Esophagus muscularis mucosa (tissue), 4 donors: Measurements from ENCODE around the gene FCHO1. TPM values are rescaled to one million over a fixed set of nuclear protein-coding genes. Genes with fewer than 3 reads are reported as not detected.
A peak's percentile ranks its signal among the peaks of the same experiment; 100 is the strongest.

Source experiments
- DNase-seq: peaks from one replicate; pipeline ENCODE4 v3.0.0-alpha.2; 2017; ENCODE audit errors: extremely low spot score
- H3K27ac ChIP-seq, 4 donors: fragments of 200-600 bp; sonication (generic); replicated peaks in 1 of 4; 1 replicate in 3 of 4; 2 replicates in 1 of 4; pipeline ENCODE4 v1.5.1; 2016 to 2019; ENCODE audit warnings: mild to moderate bottlenecking in 1 of 4
- H3K27me3 ChIP-seq, 4 donors: fragments of 200-600 bp; sonication (generic); one replicate each; pipeline versions ENCODE4 v1.5.1 to v1.6.0; 2016 to 2019
- H3K36me3 ChIP-seq, 4 donors: fragments of 200-600 bp; sonication (generic); one replicate each; pipeline ENCODE4 v1.5.1; 2016 to 2019
- H3K4me1 ChIP-seq, 4 donors: fragments of 200-600 bp; sonication (generic); one replicate each; pipeline ENCODE4 v1.5.1; 2016 to 2019
- H3K4me3 ChIP-seq, 4 donors: fragments of 200-600 bp; sonication (generic); 1 replicate in 2 of 4; 2 replicates in 2 of 4; pipeline ENCODE4 v1.5.1; 2016 to 2019; ENCODE audit warnings: mild to moderate bottlenecking in 4 of 4, moderate library complexity in 1 of 4
- H3K9me3 ChIP-seq, 4 donors: fragments of 200-600 bp; sonication (generic); 1 replicate in 3 of 4; 2 replicates in 1 of 4; pipeline ENCODE4 v1.5.1; 2016 to 2019
- EP300 ChIP-seq: sonication (generic); formaldehyde crosslinking; IDR thresholded peaks from one replicate; pipeline ENCODE4 v1.6.1; 2017; ENCODE audit warnings: antibody characterized with exemption
- POLR2A ChIP-seq: fragments of 450-650 bp; IDR thresholded peaks from one replicate; pipeline ENCODE4 v1.6.1; 2017; ENCODE audit warnings: antibody characterized with exemption, moderate library complexity, mild to moderate bottlenecking, low read depth
- POLR2AphosphoS5 ChIP-seq, 2 donors: sonication (generic); formaldehyde crosslinking; IDR thresholded peaks; one replicate each; pipeline ENCODE4 v1.6.1; 2017; ENCODE audit warnings: antibody characterized with exemption in 2 of 2
- WGBS: methylation state at CpG from one replicate; pipeline ENCODE4 v1.1.5; 2018; 5-methylcytosine and 5-hydroxymethylcytosine counted together
- intact Hi-C: fragments of 100-400 bp; cut with DNase I; formaldehyde crosslinking; loops from one replicate; pipeline ENCODE4 v1.15.1; 2023
- total RNA-seq, 4 donors: library from RNA; depleted of rRNA; stranded (reverse); fragments of >200 nt; gene quantifications; one replicate each; pipeline versions ENCODE4 v1.1.0 to v1.2.1, GENCODE V29; 2016
- TF ChIP-seq, protein P1 (sequence below), 3 experiments: fragments of 200-600 bp in 2 of 3; fragments of 450-650 bp in 1 of 3; sonication (generic) in 2 of 3; IDR thresholded peaks; one replicate each; pipeline ENCODE4 v1.5.1; 2017 to 2019; ENCODE audit warnings: antibody characterized with exemption in 3 of 3, mild to moderate bottlenecking in 2 of 3, moderate library complexity in 1 of 3

FCHO1 gene
- total RNA-seq, 4 donors from 2014 or later, result 1.6 to 2.9 (median 1.9) TPM

DNA sequence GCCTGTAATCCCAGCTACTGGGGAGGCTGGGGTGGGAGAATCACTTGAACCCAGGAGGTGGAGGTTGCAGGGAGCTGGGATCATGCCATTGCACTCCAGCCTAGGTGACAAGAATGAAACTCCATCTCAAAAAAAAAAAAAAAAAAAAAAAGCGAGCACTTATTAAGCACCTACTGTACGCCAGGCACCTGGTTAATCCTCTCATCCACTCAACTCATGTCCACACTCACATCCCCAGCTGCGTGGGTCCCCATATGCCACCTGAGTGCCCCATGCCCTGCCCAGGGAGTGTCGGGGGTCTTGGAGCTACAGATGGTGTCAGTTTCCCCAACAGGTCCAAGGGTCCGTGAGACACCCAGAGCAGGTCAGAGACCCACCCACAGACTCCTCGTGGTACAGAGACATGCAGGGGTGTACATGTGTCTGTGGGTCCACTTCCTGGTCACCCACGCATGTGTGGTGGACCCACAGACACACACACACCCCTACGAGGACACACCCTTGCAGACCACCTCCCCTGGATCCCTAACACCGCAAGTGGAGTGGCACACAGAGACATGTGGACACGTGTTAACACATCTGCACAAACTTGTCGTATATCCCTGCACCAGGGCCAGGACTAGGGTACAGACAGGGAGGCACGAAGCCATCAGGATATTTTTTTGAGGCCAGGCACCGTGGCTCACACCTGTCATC is 66.5 kb downstream of the FCHO1 start:
- Histone ChIP-seq H3K4me1 (no peaks in the 10 kb centered on the region), H3K27me3 (peaks cover 0 to 53% (median 0%) of the 10 kb centered on the region in 4 donors), H3K4me3 (no peak overlapping the region), H3K36me3 (no peaks in the 10 kb centered on the region), H3K9me3 (no peaks in the 10 kb centered on the region), H3K27ac (no peak overlapping the region)
- TF ChIP-seq POLR2AphosphoS5 (IDR thresholded peaks at IDR 0.05), result no peak
- intact Hi-C loops, result no loop called here
- DNase-seq, result no peak
- 85% methylated on average over 12 of the region's 13 CpGs for WGBS

DNA sequence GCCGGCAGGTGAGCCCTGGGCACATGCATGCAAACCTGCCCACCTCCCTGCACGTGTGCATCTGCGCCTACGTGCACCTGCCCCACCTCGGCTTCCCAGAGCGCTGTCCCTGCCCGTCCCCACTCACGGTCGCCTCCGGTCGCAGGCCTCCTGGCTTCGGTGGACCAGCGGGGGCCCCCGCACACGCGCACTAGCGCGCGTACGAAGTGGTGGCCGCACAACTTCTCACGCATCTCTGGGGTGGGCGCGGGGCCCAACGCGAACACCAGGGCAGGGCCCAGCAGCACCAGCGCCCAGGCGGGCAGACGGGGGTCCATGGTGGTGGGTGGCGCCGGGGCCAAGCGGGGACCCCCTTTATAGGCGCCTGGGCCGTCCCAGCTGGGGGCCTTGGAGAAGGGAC is 69.9 kb downstream of the FCHO1 start, which contains the start of gene INSL3:
INSL3 (minus strand) TSS at position 330 of the 400 bp plus-strand sequence; CDS start at position 317, 13 bp downstream.
- Histone ChIP-seq H3K36me3 (no peaks in the 10 kb centered on the region), H3K27me3 (peaks cover 0 to 52% (median 0%) of the 10 kb centered on the region in 4 donors), H3K27ac (no peak within 1 kb of the TSS), H3K4me3 (no peak within 1 kb of the TSS), H3K4me1 (no peaks in the 10 kb centered on the region), H3K9me3 (no peaks in the 10 kb centered on the region)
- DNase-seq, result no peak
- 75% methylated on average over 29 of the region's 34 CpGs for WGBS
- TF ChIP-seq, protein P1, sequence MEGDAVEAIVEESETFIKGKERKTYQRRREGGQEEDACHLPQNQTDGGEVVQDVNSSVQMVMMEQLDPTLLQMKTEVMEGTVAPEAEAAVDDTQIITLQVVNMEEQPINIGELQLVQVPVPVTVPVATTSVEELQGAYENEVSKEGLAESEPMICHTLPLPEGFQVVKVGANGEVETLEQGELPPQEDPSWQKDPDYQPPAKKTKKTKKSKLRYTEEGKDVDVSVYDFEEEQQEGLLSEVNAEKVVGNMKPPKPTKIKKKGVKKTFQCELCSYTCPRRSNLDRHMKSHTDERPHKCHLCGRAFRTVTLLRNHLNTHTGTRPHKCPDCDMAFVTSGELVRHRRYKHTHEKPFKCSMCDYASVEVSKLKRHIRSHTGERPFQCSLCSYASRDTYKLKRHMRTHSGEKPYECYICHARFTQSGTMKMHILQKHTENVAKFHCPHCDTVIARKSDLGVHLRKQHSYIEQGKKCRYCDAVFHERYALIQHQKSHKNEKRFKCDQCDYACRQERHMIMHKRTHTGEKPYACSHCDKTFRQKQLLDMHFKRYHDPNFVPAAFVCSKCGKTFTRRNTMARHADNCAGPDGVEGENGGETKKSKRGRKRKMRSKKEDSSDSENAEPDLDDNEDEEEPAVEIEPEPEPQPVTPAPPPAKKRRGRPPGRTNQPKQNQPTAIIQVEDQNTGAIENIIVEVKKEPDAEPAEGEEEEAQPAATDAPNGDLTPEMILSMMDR (IDR thresholded peaks at IDR 0.05), result no peak
- TF ChIP-seq EP300 (no peak), POLR2AphosphoS5 (IDR thresholded peaks at IDR 0.05) (no peak), POLR2A (no peak)
- intact Hi-C loops, result no loop called here

GRCh38 chr19:17824339-17824738 is 73.1 kb downstream of the FCHO1 start:
- DNase-seq, result no peak
- TF ChIP-seq EP300 (no peak), POLR2A (no peak), POLR2AphosphoS5 (IDR thresholded peaks at IDR 0.05) (no peak)
- TF ChIP-seq, protein P1 (IDR thresholded peaks at IDR 0.05), result no peak

GRCh38 chr19:17826508-17827056 is 75.3 kb downstream of the FCHO1 start:
- TF ChIP-seq POLR2A, result no peak
- TF ChIP-seq, protein P1 (IDR thresholded peaks at IDR 0.05), result no peak
- TF ChIP-seq POLR2AphosphoS5 (IDR thresholded peaks at IDR 0.05), result no peak
- no peak for TF ChIP-seq EP300
- no peak for DNase-seq
- intact Hi-C loops, result no loop called here
- Histone ChIP-seq H3K27ac (no peak overlapping the region), H3K9me3 (no peaks in the 10 kb centered on the region), H3K36me3 (peaks cover 0 to 6% (median 0%) of the 10 kb centered on the region in 4 donors), H3K27me3 (peaks cover 0 to 90% (median 14%) of the 10 kb centered on the region in 4 donors), H3K4me1 (peaks cover 0 to 19% (median 19%) of the 10 kb centered on the region in 4 donors), H3K4me3 (no peak overlapping the region)
- 88% methylated on average over 11 of the region's 13 CpGs for WGBS

More at GRCh38 chr19:17824339-17824738, 73.1 kb downstream of the FCHO1 start:
- 68% methylated on average over 7 of the region's 8 CpGs for WGBS
- no peak overlapping the region for H3K27ac ChIP-seq
- no peaks in the 10 kb centered on the region for H3K36me3 ChIP-seq
- H3K27me3 ChIP-seq, result peaks cover 0 to 74% (median 0%) of the 10 kb centered on the region in 4 donors
- no peaks in the 10 kb centered on the region for H3K4me1 ChIP-seq
- intact Hi-C loops, result no loop called here
- no peaks in the 10 kb centered on the region for H3K9me3 ChIP-seq
- no peak overlapping the region for H3K4me3 ChIP-seq

DNA sequence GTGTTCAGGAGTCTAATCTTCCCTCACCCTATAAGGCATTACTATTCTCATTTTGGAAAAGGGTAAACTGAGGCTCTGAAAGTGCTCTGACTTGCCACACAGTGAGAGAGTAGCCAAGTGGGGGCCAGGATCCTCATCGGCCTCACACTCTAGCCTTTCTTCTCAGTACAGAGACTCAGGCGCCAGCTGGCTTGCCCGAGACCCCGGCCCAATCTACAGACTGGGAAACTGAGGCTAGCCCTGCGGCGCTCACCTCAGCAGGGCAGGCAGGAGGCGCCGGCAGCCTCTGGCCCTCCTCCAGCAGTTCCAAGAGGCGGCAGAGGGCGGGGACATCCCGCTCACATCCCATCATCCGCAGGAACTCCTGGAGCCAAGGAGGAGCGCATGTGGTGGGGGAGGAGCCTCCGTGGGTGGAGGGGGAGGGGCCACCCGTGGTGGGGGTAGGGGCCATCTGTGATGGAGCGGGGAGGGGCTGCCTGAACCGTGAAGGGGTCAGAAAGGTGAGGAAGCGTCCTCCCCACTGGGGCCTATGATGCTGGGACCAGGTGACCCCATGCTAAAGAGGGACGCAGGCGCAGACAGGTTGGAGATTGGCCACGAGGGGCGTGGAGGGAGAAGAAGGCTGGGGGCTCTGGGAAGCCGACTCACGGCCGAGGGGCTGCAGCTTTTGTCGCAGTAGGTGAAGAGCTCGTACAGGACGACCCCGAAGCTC is 78.7 kb downstream of the FCHO1 start:
- WGBS, result 19% methylated on average over 23 of the region's 29 CpGs
- Histone ChIP-seq H3K9me3 (no peaks in the 10 kb centered on the region), H3K27me3 (peaks cover 0 to 95% (median 22%) of the 10 kb centered on the region in 4 donors), H3K4me1 (peaks cover 0 to 21% (median 20%) of the 10 kb centered on the region in 4 donors), H3K4me3 (peak overlapping the region in 3 of 4 donors; percentile 22 to 43 (median 30)), H3K36me3 (peaks cover 0 to 15% (median 0%) of the 10 kb centered on the region in 4 donors), H3K27ac (no peak overlapping the region)
- TF ChIP-seq EP300, result no peak
- TF ChIP-seq, protein P1 (IDR thresholded peaks at IDR 0.05), result no peak
- no peak for TF ChIP-seq POLR2AphosphoS5 (IDR thresholded peaks at IDR 0.05)
- TF ChIP-seq POLR2A, result no peak
- DNase-seq, result no peak
- intact Hi-C loops, result no loop called here
